Activated CD4-positive, alpha-beta T cell treated with anti-CD3 and anti-CD28 coated beads, Interleukin-2, Interleukin-4, amounts not matched to agents 100 ng/mL and 50 ng/mL, durations not matched to agents 16 hours and 8 hours (primary cell): ENCODE measurements around the gene CASP3.
"Not testable (repeated sequence)": the region's sequence is repeated elsewhere in the genome, so short reads cannot be mapped to it uniquely, and the experiment has no call there.

Experiments used
- DNase-seq: peaks from one replicate; pipeline ENCODE4 v3.0.0-alpha.2; 2020; ENCODE audit warnings: low spot score

Gene CASP3

GRCh38 chr4:184664445-184665210 lies 15.4 kb upstream of the CASP3 start:
- DNase-seq, result no peak

DNA sequence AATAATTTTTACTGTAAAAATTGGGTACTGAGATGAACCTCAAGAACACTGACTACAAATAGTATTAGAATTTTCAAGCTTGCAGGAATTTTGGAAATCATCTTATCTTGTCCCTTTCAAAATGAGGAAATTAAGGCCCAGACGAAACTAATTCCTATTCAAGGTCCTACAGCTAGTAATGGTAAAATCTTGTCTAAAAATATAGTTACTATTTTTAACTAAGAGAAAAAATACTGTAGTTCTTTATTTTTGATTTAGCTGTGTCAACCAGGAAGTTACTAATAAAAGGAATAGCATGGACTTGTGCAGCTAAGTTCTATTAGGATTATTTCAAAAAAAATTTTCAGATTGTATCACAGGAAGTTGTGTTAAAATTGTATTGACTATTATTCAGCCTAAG lies 13.0 kb upstream of the CASP3 start:
- no peak for DNase-seq

- DNase-seq, result no peak
Observed at GRCh38 chr4:184660978-184661377, 11.7 kb upstream of the CASP3 start.

DNA sequence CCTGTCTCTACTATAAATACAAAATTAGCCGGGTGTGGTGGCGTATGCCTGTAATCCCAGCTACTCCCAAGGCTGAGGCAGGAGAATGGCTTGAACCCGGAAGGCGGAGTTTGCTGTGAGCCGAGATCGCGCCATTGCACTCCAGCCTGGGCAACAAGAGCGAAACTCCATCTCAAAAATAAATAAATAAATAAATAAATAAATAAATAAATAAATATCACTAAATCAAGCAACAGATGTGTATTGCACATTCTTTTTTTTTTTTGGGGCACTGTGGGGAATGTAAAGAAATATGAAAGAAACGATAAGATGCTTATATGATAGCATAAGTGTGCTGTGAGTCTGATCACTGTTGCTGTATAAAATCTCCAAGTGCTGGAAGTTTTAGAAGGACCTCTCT lies 8.6 kb upstream of the CASP3 start:
- not testable (repeated sequence) for DNase-seq

- no peak for DNase-seq
Observed at GRCh38 chr4:184657144-184657543, 7.9 kb upstream of the CASP3 start.

GRCh38 chr4:184655889-184656869 lies 6.9 kb upstream of the CASP3 start:
- DNase-seq, result no peak

DNA sequence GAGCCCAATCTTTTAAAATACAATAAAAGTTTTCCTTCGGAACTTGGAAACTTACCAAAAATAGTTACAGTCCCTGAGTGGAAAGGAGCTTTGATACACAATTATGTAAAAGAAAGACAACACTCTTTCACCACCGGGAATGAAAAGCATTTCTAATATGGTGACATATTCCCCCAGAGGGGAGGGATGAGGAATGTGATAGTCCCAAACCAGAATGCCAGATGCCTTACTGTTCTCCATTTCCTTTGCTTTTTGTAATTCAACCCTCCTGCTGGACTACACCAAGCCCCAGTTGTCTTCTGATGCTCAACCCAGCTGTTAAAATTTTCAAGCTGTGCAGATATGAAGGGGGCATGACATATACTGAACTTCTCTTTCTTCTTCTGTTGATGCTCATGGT lies 4.4 kb upstream of the CASP3 start:
- DNase-seq, result no peak

- not testable (repeated sequence) for DNase-seq
Observed at GRCh38 chr4:184652681-184653080, 3.4 kb upstream of the CASP3 start.

GRCh38 chr4:184651899-184652298 lies 2.7 kb upstream of the CASP3 start:
- DNase-seq, result no peak

DNA sequence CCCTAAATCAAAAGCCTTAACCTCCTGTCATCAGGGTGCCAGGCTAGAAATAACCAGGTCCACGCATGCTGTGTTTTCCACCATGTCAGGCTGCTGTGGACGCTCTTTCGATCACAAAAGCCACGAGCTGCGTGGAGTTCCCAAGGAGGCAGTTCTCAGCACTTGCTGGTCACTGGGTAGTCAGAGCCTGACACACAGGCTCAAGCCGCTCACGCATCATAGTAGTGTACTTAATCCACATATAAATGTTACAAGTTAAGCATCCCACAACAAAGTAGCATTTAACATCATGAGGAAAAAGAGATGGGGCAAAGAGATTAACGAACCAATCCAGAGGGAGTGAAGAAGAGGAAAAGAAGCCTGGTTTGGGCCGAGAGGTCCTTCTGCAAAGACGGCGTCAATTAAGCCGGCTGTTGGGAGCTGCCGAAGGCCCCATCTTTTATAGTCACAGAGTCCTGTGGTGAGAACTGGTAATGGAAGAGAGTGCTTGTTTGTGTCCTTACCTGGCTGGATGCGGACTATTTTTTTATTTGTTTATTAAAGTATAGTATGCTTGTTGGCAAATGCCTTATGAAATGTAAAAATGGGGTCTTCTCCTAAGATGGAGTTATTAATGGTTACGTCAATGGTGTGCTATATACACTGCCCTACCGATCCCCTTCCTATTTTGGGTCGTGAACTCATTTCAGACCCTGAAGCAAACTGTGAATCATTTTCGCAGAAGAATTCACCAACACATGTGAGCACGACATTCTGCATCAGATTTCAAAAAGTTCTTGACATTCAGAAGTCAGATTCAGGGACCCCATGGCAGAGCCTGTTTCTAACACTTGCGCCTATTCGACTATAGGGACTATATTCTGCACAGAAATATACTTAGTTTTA lies 966 bp upstream of the CASP3 start:
- no peak for DNase-seq

DNA sequence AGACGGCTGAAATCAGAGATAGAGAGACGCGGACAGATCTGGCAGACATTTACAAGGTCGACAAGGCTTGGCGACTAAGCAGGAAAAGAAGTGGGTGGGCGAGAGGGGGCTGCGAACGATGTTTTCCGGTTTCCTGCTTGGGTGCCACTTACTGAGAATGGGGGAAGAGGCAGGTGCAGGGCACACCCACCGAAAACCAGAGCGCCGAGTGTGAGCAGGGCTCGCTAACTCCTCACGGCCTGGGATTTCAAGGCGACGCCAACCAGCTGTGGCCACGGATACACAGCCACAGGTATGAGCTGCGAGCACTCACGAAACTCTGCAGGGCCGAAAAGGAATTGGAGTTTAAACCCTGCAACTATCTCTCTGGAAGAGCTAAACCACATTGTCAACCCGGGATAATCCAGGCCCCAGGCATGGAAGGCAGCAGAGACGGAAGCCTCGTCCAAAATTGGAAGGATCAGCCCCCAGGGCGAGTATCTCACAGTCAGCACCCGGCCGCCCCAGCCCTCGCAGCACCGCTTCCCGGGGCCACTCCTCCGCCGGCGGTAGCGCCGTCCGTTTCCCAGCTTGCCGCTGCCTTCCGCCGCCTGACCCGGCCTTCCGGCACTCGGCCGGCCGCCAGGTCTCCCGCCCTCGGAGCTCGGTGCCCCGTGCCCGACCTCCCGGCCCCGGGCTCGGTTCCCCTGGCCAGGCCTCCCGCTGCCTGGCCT lies 778 bp downstream of the CASP3 start:
- peak; percentile 52 for DNase-seq

GRCh38 chr4:184648054-184648312 lies 1.3 kb downstream of the CASP3 start:
- DNase-seq, result no peak

DNA sequence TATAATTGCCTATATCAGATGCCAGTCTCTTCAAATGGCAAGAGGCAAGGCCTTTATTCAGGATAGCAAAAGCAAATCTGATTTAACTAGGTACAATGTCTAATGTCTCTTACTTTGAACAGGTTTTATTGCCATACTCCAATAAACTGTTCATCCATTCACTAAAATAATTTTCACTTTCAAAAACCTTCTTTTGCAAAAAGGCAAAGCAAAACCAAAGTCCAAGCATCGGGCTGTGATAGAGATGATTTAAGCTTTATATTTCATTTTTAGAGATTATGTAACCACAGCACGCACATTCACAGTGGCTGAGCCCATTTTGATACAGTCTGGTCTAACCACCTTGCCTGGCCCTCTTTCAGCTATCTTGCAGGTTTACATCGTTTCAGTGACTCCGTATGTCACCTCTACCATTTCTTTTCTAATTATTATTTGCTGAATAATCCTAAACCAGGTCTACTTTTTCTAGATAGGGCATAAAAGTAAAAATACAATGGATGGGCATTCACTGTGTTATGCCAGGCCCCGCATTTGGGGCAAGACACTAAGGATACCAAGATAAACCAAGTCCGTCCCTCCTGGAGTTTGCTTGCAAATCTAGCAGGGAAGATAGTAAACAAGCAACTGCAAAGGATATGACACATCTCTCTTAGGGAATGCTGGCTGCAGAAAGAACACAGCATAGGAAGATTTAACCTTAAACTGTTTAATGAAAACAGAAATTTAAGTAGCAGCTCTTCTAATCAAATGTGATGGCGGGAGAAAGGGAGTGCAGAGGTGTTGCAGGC lies 1.8 kb downstream of the CASP3 start:
- no peak for DNase-seq

- no peak for DNase-seq
Observed at GRCh38 chr4:184645904-184646610, 3.2 kb downstream of the CASP3 start.

- no peak for DNase-seq
Observed at GRCh38 chr4:184644553-184645307, 4.5 kb downstream of the CASP3 start.

DNA sequence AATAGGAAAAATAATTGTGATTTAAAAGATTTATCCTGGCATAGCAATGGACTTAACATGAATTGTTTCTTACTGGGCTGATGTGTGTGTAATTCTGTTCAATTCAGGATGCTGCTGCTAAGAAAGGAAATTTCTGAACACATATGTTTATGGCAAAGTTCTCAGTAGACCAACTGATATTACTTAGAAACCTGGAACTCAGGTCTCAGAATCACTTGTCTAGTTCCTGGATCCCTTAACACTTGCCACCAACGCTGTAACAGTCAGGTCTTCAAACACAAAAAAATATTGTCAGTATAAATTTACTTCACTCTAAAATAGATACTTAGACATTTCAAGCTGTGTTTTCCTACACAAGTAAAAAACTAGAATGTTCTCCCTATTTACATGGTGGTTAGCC lies 5.5 kb downstream of the CASP3 start:
- no peak for DNase-seq

GRCh38 chr4:184641451-184641850 lies 7.8 kb downstream of the CASP3 start:
- no peak for DNase-seq

DNA sequence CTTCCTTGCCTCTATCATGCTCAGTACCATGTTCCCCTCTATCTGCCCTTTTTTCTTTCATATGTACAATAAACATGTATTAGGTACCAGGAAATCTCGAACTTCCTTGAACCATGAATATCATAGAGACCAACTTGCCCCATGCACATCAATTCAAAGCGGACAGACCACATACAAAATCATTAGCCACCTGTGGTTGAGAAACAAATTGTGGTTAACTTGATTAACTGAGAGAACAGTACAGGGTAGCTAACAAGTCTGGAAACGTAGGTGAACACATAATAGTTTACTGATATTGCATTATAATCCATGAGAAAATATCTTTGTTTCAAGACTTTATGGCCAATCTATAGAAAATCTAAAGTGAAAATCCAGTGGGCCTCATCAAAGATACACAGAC lies 8.2 kb downstream of the CASP3 start:
- DNase-seq, result no peak

GRCh38 chr4:184636897-184637296 lies 12.3 kb downstream of the CASP3 start:
- DNase-seq, result no peak

DNA sequence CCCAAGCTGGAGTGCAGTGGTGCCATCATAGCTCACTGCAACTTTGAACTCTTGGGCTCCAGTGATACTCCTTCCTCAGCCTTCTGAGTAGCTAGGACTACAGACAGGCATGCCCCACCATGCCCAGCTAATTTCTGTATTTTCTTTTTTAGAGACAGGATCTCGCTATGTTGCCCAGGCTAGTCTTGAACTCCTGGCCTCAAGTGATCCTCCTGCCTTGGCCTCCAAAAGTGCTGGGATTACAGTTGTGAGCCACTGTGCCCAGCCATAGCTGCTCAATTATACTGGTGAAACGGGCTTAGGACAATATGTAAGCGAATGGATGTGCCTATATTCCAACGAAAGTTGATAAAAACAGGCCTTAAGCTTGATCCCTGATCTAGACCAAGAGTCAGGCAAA lies 13.1 kb downstream of the CASP3 start:
- DNase-seq, result no peak
